ENCODE data around the gene TRNAU1AP.

GRCh38 chr1:28505406-28506187, 47.3 kb upstream of the TRNAU1AP start, which contains the start of gene RCC1:
- TF ChIP-seq CTCF (conservative IDR thresholded peaks at IDR 0.05): no peak
- peak; percentile 22; the same call in 1 of the 2 replicates for TF ChIP-seq ZFX (IDR thresholded peaks at IDR 0.05)
